HEK293 (cell line): ENCODE results near the gene EPS8.

Experiments
- CTCF ChIA-PET: fragments of 350-600 bp; formaldehyde crosslinking; extraction: SDS; loops from one replicate; lab custom pipeline; 2021; ENCODE audit warnings: antibody characterized with exemption; lab: Yijun Ruan, JAX
- POLR2A ChIA-PET: fragments of 300-600 bp; formaldehyde crosslinking; extraction: SDS; loops from one replicate; lab custom pipeline; 2020; ENCODE audit warnings: antibody characterized with exemption, inconsistent platforms; lab: Yijun Ruan, JAX
- H3K27ac ChIP-seq: fragments of 200-500 bp; sonication (Bioruptor generic); 2 replicates; pipeline ENCODE4 v1.5.1; 2014; ENCODE audit warnings: low read depth, low read length, control low read depth, inconsistent platforms; ENCODE audit errors: extremely low read depth
- H3K36me3 ChIP-seq, 2 experiments: fragments of 200-500 bp in 1 of 2; sonication (Bioruptor generic) in 1 of 2; 1 replicate in 1 of 2; 2 replicates in 1 of 2; pipeline ENCODE4 v1.5.1; 2014 to 2017; ENCODE audit warnings: inconsistent platforms in 2 of 2, low read length in 2 of 2; ENCODE audit not compliant: control insufficient read depth in 2 of 2, insufficient read depth in 1 of 2
- H3K4me1 ChIP-seq: fragments of 200-500 bp; sonication (Bioruptor generic); 2 replicates; pipeline ENCODE4 v1.5.1; 2014; ENCODE audit warnings: mild to moderate bottlenecking, low read length, inconsistent platforms; ENCODE audit not compliant: control insufficient read depth, insufficient read depth
- H3K4me3 ChIP-seq: 2 replicates; pipeline ENCODE4 v1.5.1; 2011; ENCODE audit warnings: low read depth, mild to moderate bottlenecking, control low read depth, low read length, moderate library complexity
- H3K9me3 ChIP-seq: fragments of 200-500 bp; sonication (Bioruptor generic); 2 replicates; pipeline ENCODE4 v1.5.1; 2014; ENCODE audit warnings: low read depth, low read length, inconsistent platforms; ENCODE audit not compliant: control insufficient read depth, insufficient read depth
- IKZF3 ChIP-seq: fragments of 450-650 bp; IDR thresholded peaks from 2 replicates; pipeline ENCODE4 v1.5.0; 2018; ENCODE audit warnings: missing biosample characterization, mild to moderate bottlenecking, missing genetic modification characterization, moderate library complexity
- MZF1 ChIP-seq: fragments of 450-650 bp; formaldehyde crosslinking; IDR thresholded peaks from 2 replicates; pipeline ENCODE4 v1.5.1; 2017; ENCODE audit warnings: missing biosample characterization, missing genetic modification characterization, borderline replicate concordance
- OSR2 ChIP-seq: fragments of 450-650 bp; formaldehyde crosslinking; IDR thresholded peaks from 2 replicates; pipeline ENCODE4 v1.5.1; 2016; ENCODE audit warnings: missing biosample characterization, missing genetic modification characterization
- SALL2 ChIP-seq: fragments of 450-650 bp; formaldehyde crosslinking; IDR thresholded peaks from 2 replicates; pipeline ENCODE4 v1.5.0; 2017; ENCODE audit warnings: missing biosample characterization, mild to moderate bottlenecking, missing genetic modification characterization, borderline replicate concordance
- SCRT1 ChIP-seq: fragments of 450-650 bp; formaldehyde crosslinking; IDR thresholded peaks from 2 replicates; pipeline ENCODE4 v1.5.1; 2016; ENCODE audit warnings: missing biosample characterization, missing genetic modification characterization, borderline replicate concordance
- TCF7L2 ChIP-seq: IDR thresholded peaks from 2 replicates; pipeline ENCODE4 v1.6.1; 2011; ENCODE audit warnings: low read depth, mild to moderate bottlenecking, inconsistent platforms, low read length, moderate library complexity, borderline replicate concordance
- ZBTB1 ChIP-seq: fragments of 450-650 bp; formaldehyde crosslinking; IDR thresholded peaks from 2 replicates; pipeline ENCODE4 v1.5.1; 2016; ENCODE audit warnings: missing biosample characterization, missing genetic modification characterization
- ZBTB48 ChIP-seq: fragments of 450-650 bp; formaldehyde crosslinking; IDR thresholded peaks from 2 replicates; pipeline ENCODE4 v1.5.1; 2016; ENCODE audit warnings: missing biosample characterization, missing genetic modification characterization
- ZNF155 ChIP-seq: fragments of 450-650 bp; formaldehyde crosslinking; IDR thresholded peaks from 2 replicates; pipeline ENCODE4 v1.5.1; 2016; ENCODE audit warnings: missing biosample characterization, missing genetic modification characterization
- ZNF16 ChIP-seq: fragments of 450-650 bp; formaldehyde crosslinking; IDR thresholded peaks from 2 replicates; pipeline ENCODE4 v1.5.1; 2016; ENCODE audit warnings: low read depth, missing biosample characterization, missing genetic modification characterization
- ZNF202 ChIP-seq: fragments of 450-650 bp; formaldehyde crosslinking; IDR thresholded peaks from 2 replicates; pipeline ENCODE4 v1.5.1; 2016; ENCODE audit warnings: missing biosample characterization, missing genetic modification characterization, borderline replicate concordance
- ZNF23 ChIP-seq: fragments of 450-650 bp; formaldehyde crosslinking; IDR thresholded peaks from 2 replicates; pipeline ENCODE4 v1.5.1; 2016; ENCODE audit warnings: missing biosample characterization, missing genetic modification characterization, borderline replicate concordance
- ZNF292 ChIP-seq: fragments of 450-650 bp; formaldehyde crosslinking; IDR thresholded peaks from 2 replicates; pipeline ENCODE4 v1.5.1; 2016; ENCODE audit warnings: low read depth, missing biosample characterization, missing genetic modification characterization, borderline replicate concordance
- ZNF324 ChIP-seq: fragments of 450-650 bp; formaldehyde crosslinking; IDR thresholded peaks from 2 replicates; pipeline ENCODE4 v1.5.1; 2016; ENCODE audit warnings: missing biosample characterization, missing genetic modification characterization
- ZNF341 ChIP-seq: fragments of 450-650 bp; formaldehyde crosslinking; IDR thresholded peaks from 2 replicates; pipeline ENCODE4; 2016; ENCODE audit warnings: low read depth, missing biosample characterization, missing genetic modification characterization
- ZNF37A ChIP-seq: fragments of 450-650 bp; IDR thresholded peaks from 2 replicates; pipeline ENCODE4 v1.5.1; 2018; ENCODE audit warnings: missing biosample characterization, missing genetic modification characterization
- ZNF473 ChIP-seq: fragments of 450-650 bp; formaldehyde crosslinking; IDR thresholded peaks from 2 replicates; pipeline ENCODE4 v1.5.1; 2017; ENCODE audit warnings: missing biosample characterization, missing genetic modification characterization
- ZNF600 ChIP-seq: fragments of 450-650 bp; formaldehyde crosslinking; IDR thresholded peaks from 2 replicates; pipeline ENCODE4 v1.5.1; 2016; ENCODE audit warnings: missing biosample characterization, missing genetic modification characterization
- ZNF610 ChIP-seq: fragments of 450-650 bp; formaldehyde crosslinking; IDR thresholded peaks from 2 replicates; pipeline ENCODE4 v1.5.1; 2016; ENCODE audit warnings: missing biosample characterization, missing genetic modification characterization, borderline replicate concordance
- ZNF621 ChIP-seq: fragments of 450-650 bp; formaldehyde crosslinking; IDR thresholded peaks from 2 replicates; pipeline ENCODE4 v1.5.1; 2017; ENCODE audit warnings: missing biosample characterization, missing genetic modification characterization
- ZNF76 ChIP-seq: fragments of 450-650 bp; formaldehyde crosslinking; IDR thresholded peaks from 2 replicates; pipeline ENCODE4; 2016; ENCODE audit warnings: low read depth, missing biosample characterization, missing genetic modification characterization, borderline replicate concordance
- TF ChIP-seq, protein P1 (sequence below): fragments of 450-650 bp; formaldehyde crosslinking; IDR thresholded peaks from 2 replicates; pipeline ENCODE4 v1.5.1; 2016; ENCODE audit warnings: missing biosample characterization, missing genetic modification characterization
- TF ChIP-seq, protein P2 (sequence below): fragments of 450-650 bp; formaldehyde crosslinking; IDR thresholded peaks from 2 replicates; pipeline ENCODE4 v1.5.1; 2017; ENCODE audit warnings: missing biosample characterization, missing genetic modification characterization
- TF ChIP-seq, protein P3 (sequence below): fragments of 450-650 bp; formaldehyde crosslinking; IDR thresholded peaks from 2 replicates; pipeline ENCODE4 v1.5.1; 2016; ENCODE audit warnings: missing biosample characterization, missing genetic modification characterization

EPS8 gene

DNA sequence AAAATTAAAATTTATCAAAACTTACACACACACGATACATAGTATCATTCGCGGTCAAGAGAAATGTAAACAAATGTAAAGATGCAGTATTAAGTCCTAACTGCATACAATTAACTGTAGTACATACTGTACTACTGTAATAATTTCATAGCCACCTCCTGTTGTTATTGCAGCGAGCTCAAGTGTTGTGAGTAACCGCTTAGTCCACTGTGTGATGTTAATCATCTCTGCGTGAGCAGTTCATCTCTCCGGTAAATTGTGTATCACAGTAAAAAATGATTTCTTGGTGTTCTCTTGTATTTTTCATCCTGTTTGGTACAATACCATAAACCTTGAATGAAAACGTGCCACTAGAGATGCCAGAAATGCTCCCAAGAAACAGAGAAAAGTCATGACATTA lies 6.5 kb downstream of the EPS8 start:
- peaks cover 14% of the 10 kb centered on the region for H3K4me1 ChIP-seq
- TF ChIP-seq TCF7L2 (no peak), OSR2 (tag by site-specific recombination) (0 out of 2 replicates have a peak, but pooled peaks have one; percentile 9), ZNF600 (tag by site-specific recombination) (peak; percentile 63), ZNF341 (tag by site-specific recombination) (no peak)
- TF ChIP-seq, protein P1, sequence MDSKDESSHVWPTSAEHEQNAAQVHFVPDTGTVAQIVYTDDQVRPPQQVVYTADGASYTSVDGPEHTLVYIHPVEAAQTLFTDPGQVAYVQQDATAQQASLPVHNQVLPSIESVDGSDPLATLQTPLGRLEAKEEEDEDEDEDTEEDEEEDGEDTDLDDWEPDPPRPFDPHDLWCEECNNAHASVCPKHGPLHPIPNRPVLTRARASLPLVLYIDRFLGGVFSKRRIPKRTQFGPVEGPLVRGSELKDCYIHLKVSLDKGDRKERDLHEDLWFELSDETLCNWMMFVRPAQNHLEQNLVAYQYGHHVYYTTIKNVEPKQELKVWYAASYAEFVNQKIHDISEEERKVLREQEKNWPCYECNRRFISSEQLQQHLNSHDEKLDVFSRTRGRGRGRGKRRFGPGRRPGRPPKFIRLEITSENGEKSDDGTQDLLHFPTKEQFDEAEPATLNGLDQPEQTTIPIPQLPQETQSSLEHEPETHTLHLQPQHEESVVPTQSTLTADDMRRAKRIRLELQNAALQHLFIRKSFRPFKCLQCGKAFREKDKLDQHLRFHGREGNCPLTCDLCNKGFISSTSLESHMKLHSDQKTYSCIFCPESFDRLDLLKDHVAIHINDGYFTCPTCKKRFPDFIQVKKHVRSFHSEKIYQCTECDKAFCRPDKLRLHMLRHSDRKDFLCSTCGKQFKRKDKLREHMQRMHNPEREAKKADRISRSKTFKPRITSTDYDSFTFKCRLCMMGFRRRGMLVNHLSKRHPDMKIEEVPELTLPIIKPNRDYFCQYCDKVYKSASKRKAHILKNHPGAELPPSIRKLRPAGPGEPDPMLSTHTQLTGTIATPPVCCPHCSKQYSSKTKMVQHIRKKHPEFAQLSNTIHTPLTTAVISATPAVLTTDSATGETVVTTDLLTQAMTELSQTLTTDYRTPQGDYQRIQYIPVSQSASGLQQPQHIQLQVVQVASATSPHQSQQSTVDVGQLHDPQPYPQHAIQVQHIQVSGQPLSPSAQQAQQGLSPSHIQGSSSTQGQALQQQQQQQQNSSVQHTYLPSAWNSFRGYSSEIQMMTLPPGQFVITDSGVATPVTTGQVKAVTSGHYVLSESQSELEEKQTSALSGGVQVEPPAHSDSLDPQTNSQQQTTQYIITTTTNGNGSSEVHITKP (tag by site-specific recombination) = peak; percentile 36; the same call in 1 of the 2 replicates
- H3K36me3 ChIP-seq = no peaks in the 10 kb centered on the region
- no peak overlapping the region for H3K4me3 ChIP-seq
- no peaks in the 10 kb centered on the region for H3K9me3 ChIP-seq
- ChIA-PET POLR2A (no interaction called here), CTCF (interaction anchor here (0.6 kb wide), 3 partner anchors 10 to 222 kb away, joined by 3 to 6 read pairs (median 3); no protein-coding TSS in a partner anchor)
- H3K27ac ChIP-seq = no peak overlapping the region

DNA sequence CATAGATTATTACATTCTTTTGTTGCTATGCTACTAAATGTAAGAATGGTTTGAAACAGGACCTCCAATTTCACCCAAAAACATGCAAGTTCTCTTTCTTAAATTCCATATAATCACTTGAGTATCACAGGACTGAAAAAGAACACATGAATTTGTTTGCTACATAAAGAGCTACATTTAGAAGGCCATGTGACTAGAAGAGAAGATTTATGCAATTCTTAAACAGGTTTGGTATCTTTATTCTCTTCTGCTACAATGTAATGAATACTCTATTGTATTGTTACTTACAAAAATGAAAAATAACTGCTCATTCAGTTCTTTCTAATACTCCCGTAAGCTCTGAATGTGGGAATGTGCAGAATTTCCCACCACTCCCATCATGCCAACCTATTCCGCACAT lies 9.3 kb downstream of the EPS8 start:
- CTCF ChIA-PET = interaction anchor here (0.6 kb wide), 1 partner anchor 33 kb away, joined by 3 read pairs; no protein-coding TSS in a partner anchor
- peaks cover 11% of the 10 kb centered on the region; the same call in 1 of the 2 replicates for H3K4me1 ChIP-seq

DNA sequence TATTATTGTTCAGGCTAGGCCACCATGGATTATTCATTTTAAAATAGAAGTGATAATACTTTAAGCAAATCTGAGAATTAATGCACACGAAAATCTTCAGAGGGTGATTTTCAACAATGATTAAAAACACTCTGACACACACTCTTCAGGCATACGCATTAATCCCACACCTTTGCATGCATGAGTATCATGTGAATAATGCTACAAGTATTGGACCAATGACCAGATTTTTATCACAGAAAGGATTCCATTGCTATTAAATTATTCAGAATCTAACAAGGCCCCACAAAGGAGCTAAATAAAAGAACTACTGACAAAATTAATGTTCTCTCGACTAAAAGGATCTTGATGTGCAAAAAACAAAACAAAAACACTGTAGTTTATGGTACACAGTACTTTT lies 11.1 kb downstream of the EPS8 start:
- Histone ChIP-seq H3K9me3 (no peaks in the 10 kb centered on the region), H3K27ac (no peak overlapping the region), H3K4me1 (peaks cover 12% of the 10 kb centered on the region; the same call in 1 of the 2 replicates), H3K4me3 (no peak overlapping the region), H3K36me3 (no peaks in the 10 kb centered on the region)
- CTCF ChIA-PET = interaction anchor here (0.6 kb wide), 1 partner anchor 1636 kb away, joined by 6 read pairs; no protein-coding TSS in a partner anchor
- TF ChIP-seq ZNF473 (tag by site-specific recombination) (no peak), IKZF3 (tag by site-specific recombination) (no peak), ZNF76 (no peak), ZNF610 (tag by site-specific recombination) (no peak)
- TF ChIP-seq, protein P2, sequence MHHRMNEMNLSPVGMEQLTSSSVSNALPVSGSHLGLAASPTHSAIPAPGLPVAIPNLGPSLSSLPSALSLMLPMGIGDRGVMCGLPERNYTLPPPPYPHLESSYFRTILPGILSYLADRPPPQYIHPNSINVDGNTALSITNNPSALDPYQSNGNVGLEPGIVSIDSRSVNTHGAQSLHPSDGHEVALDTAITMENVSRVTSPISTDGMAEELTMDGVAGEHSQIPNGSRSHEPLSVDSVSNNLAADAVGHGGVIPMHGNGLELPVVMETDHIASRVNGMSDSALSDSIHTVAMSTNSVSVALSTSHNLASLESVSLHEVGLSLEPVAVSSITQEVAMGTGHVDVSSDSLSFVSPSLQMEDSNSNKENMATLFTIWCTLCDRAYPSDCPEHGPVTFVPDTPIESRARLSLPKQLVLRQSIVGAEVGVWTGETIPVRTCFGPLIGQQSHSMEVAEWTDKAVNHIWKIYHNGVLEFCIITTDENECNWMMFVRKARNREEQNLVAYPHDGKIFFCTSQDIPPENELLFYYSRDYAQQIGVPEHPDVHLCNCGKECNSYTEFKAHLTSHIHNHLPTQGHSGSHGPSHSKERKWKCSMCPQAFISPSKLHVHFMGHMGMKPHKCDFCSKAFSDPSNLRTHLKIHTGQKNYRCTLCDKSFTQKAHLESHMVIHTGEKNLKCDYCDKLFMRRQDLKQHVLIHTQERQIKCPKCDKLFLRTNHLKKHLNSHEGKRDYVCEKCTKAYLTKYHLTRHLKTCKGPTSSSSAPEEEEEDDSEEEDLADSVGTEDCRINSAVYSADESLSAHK (tag by site-specific recombination) = no peak
- POLR2A ChIA-PET = no interaction called here

More for the DNA sequence above, 9.3 kb downstream of the EPS8 start:
- no peak overlapping the region for H3K4me3 ChIP-seq
- no peak overlapping the region for H3K27ac ChIP-seq
- no peaks in the 10 kb centered on the region for H3K36me3 ChIP-seq
- POLR2A ChIA-PET = no interaction called here
- TF ChIP-seq ZNF155 (tag by site-specific recombination) (no peak), ZNF324 (tag by site-specific recombination) (no peak), MZF1 (tag by site-specific recombination) (no peak), ZBTB48 (tag by site-specific recombination) (no peak), ZNF202 (tag by site-specific recombination) (no peak), ZNF37A (tag by site-specific recombination) (no peak), SALL2 (tag by site-specific recombination) (no peak), ZNF16 (no peak), SCRT1 (tag by site-specific recombination) (no peak), ZNF621 (tag by site-specific recombination) (no peak), ZBTB1 (tag by site-specific recombination) (no peak), ZNF23 (tag by site-specific recombination) (no peak), ZNF292 (no peak)
- TF ChIP-seq, protein P3, sequence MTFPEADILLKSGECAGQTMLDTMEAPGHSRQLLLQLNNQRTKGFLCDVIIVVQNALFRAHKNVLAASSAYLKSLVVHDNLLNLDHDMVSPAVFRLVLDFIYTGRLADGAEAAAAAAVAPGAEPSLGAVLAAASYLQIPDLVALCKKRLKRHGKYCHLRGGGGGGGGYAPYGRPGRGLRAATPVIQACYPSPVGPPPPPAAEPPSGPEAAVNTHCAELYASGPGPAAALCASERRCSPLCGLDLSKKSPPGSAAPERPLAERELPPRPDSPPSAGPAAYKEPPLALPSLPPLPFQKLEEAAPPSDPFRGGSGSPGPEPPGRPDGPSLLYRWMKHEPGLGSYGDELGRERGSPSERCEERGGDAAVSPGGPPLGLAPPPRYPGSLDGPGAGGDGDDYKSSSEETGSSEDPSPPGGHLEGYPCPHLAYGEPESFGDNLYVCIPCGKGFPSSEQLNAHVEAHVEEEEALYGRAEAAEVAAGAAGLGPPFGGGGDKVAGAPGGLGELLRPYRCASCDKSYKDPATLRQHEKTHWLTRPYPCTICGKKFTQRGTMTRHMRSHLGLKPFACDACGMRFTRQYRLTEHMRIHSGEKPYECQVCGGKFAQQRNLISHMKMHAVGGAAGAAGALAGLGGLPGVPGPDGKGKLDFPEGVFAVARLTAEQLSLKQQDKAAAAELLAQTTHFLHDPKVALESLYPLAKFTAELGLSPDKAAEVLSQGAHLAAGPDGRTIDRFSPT (tag by site-specific recombination) = no peak
- no peaks in the 10 kb centered on the region for H3K9me3 ChIP-seq
